GM10248 (cell line): Measurements from ENCODE around the gene CD7.
A peak's percentile ranks its signal among the peaks of the same experiment; 100 is the strongest.

Experiments used
- CTCF ChIA-PET: fragments of 300-600 bp; sonication (Branson Sonifier 250); formaldehyde crosslinking; extraction: SDS; loops from one replicate; lab custom pipeline; 2021; ENCODE audit warnings: antibody characterized with exemption; lab: Yijun Ruan, JAX
- POLR2A ChIA-PET: fragments of 350-650 bp; sonication (Branson Sonifier 250); formaldehyde crosslinking; extraction: SDS; loops from one replicate; lab custom pipeline; 2020; ENCODE audit warnings: antibody characterized with exemption; lab: Yijun Ruan, JAX
- DNase-seq: peaks from one replicate; pipeline ENCODE4 v3.0.0; 2012; ENCODE audit errors: extremely low spot score
- TF ChIP-seq, protein P1 (sequence below): IDR thresholded peaks from 2 replicates; pipeline ENCODE4 v1.5.1; 2012; ENCODE audit warnings: mild to moderate bottlenecking, low read depth; ENCODE audit errors: extremely low read depth, missing control alignments, control extremely low read depth

Gene CD7

DNA sequence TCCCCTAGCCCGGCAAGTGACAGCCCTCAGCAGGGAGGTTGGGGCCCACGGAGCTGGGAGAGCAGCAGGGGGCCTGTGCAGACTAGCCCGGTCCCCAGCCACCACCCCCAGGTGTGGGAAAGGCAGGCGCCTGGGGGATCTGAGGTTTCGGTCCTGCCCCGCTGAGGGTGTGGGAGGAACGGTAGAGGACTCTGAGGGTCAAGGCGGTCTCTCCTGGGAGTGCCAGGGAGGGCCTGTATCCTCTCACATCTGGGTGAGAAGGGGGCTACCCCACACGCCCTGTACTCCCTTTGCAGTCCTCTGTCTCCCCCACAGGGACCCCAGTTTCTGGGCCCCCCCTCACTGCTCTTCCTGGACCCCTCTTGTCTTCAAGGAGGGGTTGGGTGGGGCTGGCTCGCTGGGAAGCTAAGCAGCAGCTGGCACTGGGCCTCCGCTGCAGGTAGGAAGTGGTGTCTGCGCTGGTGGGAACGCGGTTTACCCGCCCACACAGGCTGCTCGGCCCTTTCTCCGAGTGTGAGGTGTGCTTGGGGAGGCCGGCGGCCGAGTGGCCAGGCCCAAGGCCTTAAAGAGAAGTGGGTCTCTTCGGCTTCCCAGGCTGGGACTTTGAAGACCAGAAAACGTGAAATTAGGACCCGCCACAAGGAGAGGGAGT is 15.4 kb downstream of the CD7 start:
- peak; percentile 84 for DNase-seq
- CTCF ChIA-PET = interaction anchor here (0.5 to 6.8 kb wide), 11 partner anchors 10 to 272 kb away, joined by 3 to 59 read pairs (median 3); partner anchors contain the start of gene CD7
- POLR2A ChIA-PET = interaction anchor here (1.0 to 1.5 kb wide), 2 partner anchors 9 to 73 kb away, joined by 3 to 5 read pairs; partner anchors contain the start of gene SLC16A3
- TF ChIP-seq, protein P1, sequence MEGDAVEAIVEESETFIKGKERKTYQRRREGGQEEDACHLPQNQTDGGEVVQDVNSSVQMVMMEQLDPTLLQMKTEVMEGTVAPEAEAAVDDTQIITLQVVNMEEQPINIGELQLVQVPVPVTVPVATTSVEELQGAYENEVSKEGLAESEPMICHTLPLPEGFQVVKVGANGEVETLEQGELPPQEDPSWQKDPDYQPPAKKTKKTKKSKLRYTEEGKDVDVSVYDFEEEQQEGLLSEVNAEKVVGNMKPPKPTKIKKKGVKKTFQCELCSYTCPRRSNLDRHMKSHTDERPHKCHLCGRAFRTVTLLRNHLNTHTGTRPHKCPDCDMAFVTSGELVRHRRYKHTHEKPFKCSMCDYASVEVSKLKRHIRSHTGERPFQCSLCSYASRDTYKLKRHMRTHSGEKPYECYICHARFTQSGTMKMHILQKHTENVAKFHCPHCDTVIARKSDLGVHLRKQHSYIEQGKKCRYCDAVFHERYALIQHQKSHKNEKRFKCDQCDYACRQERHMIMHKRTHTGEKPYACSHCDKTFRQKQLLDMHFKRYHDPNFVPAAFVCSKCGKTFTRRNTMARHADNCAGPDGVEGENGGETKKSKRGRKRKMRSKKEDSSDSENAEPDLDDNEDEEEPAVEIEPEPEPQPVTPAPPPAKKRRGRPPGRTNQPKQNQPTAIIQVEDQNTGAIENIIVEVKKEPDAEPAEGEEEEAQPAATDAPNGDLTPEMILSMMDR = no peak

DNA sequence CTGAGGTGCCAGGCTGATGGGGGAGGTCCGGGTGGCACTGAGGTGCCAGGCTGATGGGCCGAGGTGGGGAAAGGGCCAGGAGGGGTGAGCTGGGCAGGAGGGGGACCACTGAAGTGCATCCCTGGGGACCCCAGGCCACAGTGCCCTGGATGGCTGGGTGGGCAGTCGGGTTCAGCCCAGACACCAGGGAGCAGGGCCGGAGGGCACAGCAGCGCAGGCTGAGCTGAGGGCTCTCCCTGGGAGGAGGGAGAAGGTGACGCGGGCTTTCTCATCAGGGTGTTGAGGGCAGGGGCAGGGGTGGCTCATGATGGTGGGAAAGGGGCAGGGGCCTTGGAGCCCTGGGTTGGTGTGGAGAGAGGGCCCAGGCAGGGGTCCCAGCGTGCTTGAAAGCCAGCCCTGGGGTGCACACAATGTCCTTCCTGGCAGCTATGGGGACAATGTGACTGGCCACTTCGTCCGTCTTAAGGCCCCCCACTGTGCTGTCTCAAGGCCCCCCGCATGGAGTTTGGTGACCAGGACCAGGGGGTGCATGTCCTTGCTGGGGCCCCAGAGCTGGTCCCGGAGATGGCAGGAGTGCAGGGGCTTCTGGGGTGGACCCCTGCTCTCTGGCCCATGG is 16.0 kb downstream of the CD7 start:
- TF ChIP-seq, protein P1 = no peak
- ChIA-PET POLR2A (interaction anchor here (0.5 to 1.5 kb wide), 3 partner anchors 9 to 72 kb away, joined by 3 to 5 read pairs (median 5); partner anchors contain the start of gene SLC16A3), CTCF (interaction anchor here (0.5 to 6.8 kb wide), 15 partner anchors 10 to 271 kb away, joined by 3 to 59 read pairs (median 4); partner anchors contain the start of genes CD7 and CSNK1D)
- no peak for DNase-seq

DNA sequence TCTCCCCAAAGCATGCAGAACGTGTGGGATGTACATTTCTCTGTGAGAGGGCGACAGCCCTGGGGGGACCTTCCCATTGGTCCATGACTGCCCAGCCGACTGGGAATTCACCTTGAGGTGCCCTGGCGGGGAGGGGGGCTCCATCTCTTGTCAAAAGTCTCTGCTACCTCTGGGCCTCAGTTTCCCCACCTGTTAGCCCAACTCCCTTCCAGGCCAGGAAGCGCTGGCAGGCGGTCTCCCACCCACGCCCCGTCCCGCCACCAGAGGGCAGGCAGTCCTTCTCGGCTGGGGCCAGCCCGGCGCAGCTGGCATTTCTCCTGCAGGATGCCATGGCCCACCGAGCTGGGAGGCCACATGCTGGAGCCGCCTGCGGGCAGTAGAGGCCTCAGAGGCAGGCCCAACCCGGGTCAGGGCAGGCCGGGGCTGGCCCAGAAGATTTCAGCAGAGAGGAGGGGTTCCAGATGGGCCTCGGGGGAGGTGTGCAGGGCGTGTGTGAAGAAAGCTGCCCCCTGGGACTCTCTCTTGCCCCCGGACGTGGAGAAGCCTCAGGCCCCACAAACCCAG is 16.6 kb downstream of the CD7 start:
- ChIA-PET POLR2A (interaction anchor here (0.5 kb wide), 1 partner anchor 32 kb away, joined by 5 read pairs; no protein-coding TSS in a partner anchor), CTCF (interaction anchor here (0.6 to 6.8 kb wide), 14 partner anchors 9 to 100 kb away, joined by 3 to 59 read pairs (median 4); partner anchors contain the start of genes CD7 and CSNK1D)
- TF ChIP-seq, protein P1 = peak; percentile 85
- peak; percentile 73 for DNase-seq

DNA sequence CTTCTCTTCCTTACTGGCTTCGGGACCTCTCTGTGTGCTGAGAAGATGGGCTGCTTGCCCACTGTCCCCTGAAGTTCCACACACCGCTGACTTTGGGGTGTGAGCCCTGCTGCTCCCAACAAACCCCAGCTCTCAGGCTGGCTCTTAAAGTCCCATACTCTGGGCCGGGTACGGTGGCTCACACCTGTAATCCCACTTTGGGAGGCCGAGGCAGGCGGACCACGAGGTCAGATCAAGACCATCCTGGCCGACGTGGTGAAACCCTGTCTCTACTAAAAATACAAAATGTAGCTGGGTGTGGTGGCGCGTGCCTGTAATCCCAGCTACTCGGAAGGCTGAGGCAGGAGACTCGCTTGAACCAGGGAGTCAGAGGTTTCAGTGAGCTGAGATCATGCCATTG is 17.2 kb downstream of the CD7 start:
- CTCF ChIA-PET = interaction anchor here (1.0 to 6.8 kb wide), 13 partner anchors 10 to 263 kb away, joined by 3 to 59 read pairs (median 4); partner anchors contain the start of genes CD7, CSNK1D and DCXR
- POLR2A ChIA-PET = interaction anchor here (0.6 to 0.7 kb wide), 3 partner anchors 43 to 263 kb away, joined by 3 to 4 read pairs (median 3); partner anchors contain the start of gene DCXR
- no peak for DNase-seq
- TF ChIP-seq, protein P1 = no peak

DNA sequence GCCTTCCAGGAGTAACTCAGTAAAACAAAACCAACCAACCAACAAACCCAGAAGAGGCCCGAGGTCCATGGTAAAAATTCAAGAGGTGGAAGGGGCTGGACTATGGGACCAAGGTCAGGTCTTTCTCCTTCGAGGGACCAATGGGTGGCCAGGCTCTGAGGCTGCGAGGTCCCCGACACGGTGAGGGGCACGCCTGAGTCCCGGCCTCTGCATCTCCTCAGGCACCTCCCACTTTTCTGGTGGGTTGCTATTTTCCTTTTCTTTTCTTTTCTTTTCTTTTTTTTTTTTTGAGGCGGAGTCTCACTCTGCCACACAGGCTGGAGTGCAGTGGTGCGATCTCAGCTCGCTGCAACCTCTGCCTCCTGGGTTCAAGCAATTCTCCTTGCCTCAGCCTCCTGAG is 18.0 kb downstream of the CD7 start:
- CTCF ChIA-PET = interaction anchor here (1.0 to 6.8 kb wide), 9 partner anchors 9 to 262 kb away, joined by 3 to 59 read pairs (median 4); partner anchors contain the start of genes CSNK1D and DCXR
- POLR2A ChIA-PET = interaction anchor here (0.6 to 0.7 kb wide), 2 partner anchors 48 to 262 kb away, joined by 3 read pairs; partner anchors contain the start of gene DCXR
- DNase-seq = no peak
- TF ChIP-seq, protein P1 = no peak
